Measurements from ENCODE around the gene SIGLEC10.

- TF ChIP-seq CTCF (IDR thresholded peaks at IDR 0.05; ENCODE audit: insufficient read depth, low read length, poor library complexity, severe bottlenecking): no peak
- TF ChIP-seq EZH2phosphoT487 (conservative IDR thresholded peaks at IDR 0.05; ENCODE audit: low read length): no peak
Observed at GRCh38 chr19:51361239-51361638, 56.2 kb downstream of the SIGLEC10 start.

Measured in SU-DHL-6 (cell line).